ENCODE data around the gene RSRC2.
A peak's percentile ranks its signal among the peaks of the same experiment; 100 is the strongest.
"Not testable (repeated sequence)": the region's sequence is repeated elsewhere in the genome, so short reads cannot be mapped to it uniquely, and the experiment has no call there.

RSRC2 gene

DNA sequence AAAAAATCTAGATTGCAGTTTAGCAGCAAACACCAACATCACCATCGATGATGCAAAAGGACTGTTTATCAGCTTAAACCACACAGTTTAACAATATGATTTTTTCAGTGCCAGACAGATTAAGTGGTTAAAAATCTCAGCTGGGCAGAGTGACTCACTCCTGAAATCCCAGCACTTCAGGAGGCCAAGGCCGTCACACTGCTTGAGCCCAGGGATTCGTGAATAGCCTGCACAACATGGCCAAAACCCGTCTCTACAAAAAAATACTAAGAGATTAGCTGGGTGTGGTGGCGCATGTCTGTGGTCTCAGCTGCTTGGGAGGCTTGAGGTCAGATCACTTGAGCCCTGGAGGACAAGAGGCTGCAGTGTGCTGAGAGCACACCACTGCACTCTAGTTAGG lies 8.9 kb downstream of the RSRC2 start:
- no peak for DNase-seq

DNA sequence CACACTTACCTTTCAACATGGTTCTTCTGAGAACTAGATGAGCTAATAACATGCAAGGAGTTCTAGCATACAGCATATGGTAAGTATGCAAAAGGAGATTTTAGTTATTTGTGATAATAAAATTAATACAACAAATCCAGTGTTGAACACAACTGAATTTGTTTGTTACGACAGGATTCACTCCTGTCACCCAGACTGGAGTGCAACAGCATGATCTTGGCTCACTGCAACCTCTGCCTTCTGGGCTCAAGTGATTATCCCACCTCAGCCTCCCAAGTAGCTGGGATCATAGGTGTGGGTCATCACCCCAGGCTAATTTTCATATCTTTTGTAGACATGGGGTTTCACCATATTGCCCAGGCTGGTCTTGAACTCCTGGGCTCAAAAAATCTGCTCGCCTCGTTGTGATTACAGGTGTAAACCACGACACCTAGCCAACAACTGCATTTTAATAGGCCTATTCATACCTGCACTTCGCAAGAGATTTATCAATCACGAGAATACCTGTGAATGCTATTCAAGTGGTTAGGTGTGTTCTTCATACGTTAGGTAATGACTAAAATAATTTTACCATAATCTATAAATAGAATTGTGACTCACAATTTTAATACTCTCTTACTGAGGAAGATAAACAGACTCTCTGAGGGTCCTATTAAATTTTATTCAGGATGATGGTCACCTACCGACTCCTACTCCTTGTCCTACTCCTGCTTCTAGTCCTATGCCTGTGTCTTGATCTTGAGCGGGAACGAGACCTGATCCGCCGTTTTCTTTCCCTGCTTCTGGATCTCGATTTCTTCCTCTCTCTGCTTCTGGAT lies 10.0 kb downstream of the RSRC2 start:
- no peak for DNase-seq

DNA sequence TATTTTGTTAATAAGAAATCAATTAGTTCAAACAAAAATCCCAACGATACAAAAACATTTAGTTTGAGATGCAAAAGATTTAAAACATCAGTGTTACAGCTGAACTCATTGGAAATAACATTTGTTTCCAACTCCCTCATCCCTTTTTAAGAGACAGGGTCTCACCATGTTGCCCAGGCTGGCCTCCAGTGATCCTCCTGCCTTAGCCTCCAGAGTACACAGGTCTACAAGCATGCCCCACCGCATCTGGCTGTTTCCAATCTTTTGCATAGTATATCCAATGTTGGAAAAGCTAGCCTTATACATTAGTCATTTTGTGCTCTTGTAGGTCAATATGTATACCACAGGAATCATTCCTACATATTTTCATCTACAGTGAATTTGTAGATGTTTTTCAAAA lies 11.5 kb downstream of the RSRC2 start:
- DNase-seq, result no peak

DNA sequence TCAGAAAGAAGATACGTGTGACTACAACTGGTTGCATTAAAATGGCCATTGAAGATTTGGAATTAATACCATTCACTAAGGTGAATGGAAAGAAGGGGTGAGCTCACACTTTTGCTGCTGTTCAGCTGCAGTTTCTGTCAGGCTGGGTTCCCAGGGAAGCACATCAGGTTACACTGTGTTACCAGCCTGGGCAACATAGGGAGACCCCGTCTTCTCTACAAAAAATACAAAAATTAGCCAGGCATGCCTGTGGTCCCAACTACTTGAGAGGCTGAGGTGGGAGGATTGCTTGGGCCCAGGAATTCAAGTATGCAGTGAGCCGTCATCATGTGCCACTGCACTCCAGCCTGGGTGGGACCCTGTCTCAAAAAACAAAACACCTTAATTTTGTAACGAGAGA lies 13.1 kb downstream of the RSRC2 start:
- no peak for DNase-seq

GRCh38 chr12:122513028-122513427 lies 13.7 kb downstream of the RSRC2 start:
- DNase-seq, result not testable (repeated sequence)

DNA sequence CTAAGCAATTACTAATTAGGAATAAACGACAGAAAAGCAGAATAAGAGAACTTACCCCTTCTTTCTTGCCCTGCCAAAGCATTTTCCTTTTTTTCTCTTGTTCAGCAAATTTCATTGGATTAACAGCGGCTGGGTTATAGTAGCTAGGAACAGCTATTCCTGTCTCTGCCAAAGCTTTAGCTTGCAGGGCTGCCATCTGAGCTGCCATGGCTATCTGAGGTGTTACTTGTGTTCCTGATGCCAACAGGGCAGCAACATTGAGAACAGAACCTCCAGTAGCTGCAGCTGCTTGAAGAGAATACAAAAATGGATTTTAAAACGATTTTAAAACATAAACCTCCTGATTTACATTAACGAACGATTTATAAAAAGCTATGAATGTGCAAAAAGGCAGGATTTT lies 18.6 kb downstream of the RSRC2 start:
- DNase-seq, result no peak

DNA sequence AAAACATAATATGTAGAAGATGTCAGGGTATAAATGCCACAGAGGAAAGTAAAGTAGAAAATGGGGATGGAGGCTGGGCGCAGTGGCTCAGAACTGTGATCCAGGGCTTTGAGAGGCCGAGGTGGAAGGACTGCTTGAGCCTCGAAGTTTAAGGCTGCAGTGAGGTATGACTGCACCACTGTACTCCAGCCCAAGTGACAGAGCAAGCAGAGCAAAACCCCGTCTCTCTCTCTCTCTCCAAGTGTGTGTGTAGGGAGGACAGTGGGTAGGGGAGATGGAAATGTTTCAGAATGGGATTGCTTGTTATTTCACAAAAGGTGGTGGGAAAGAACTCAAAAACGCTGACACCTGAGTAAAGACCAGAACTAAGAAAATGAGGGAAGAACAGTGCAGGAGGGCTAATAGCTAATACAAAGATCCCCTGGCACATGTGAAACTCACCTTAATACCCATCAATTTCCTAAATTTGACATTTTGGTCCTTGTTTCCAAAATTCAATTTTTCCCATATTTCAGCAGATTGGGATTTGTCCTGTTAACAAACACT lies 20.3 kb downstream of the RSRC2 start:
- no peak for DNase-seq

DNA sequence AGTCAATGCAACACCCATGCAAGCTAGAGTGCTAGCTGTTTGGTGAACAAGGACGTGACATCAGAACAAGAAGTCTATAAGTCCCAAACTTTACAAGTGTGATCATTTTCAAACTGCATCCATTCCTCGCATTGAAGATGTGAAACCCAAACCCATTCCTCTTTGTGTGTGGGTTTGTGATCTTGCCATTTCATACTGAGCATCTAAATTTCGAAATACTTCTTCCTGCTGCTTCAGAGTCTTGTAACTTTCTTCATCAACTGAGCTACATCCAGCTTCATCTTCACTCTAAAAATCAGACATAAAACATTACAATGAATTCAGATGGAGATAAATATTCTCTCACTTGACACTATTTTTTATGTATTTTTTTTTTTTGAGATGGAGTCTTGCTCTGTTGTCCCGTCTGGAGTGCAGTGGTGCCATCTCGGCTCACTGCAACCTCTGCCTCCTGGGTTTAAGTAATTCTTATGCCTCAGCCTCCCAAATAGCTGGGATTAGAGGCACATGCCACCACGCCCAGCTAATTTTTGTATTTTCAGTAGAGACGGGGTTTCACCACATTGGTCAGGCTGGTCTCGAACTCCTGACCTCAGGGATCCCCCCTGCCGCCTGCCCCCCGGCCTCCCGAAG lies 21.2 kb downstream of the RSRC2 start:
- no peak for DNase-seq

GRCh38 chr12:122503783-122504590 lies 22.7 kb downstream of the RSRC2 start:
- no peak for DNase-seq

GRCh38 chr12:122503147-122503751 lies 23.5 kb downstream of the RSRC2 start:
- DNase-seq, result no peak

- DNase-seq, result no peak
Measured at GRCh38 chr12:122501489-122501989, 25.2 kb downstream of the RSRC2 start.

- peak; percentile 97 for DNase-seq
Measured at GRCh38 chr12:122500685-122501488, 25.8 kb downstream of the RSRC2 start, which contains the start of gene ZCCHC8. ZCCHC8 (minus strand) TSS chr12:122500932; CDS start chr12:122500840, 92 bp downstream.

- peak; percentile 56 for DNase-seq
Measured at GRCh38 chr12:122499991-122500684, 26.6 kb downstream of the RSRC2 start.

GRCh38 chr12:122495258-122495657 lies 31.5 kb downstream of the RSRC2 start:
- DNase-seq, result no peak

GRCh38 chr12:122493222-122493621 lies 33.5 kb downstream of the RSRC2 start:
- not testable (repeated sequence) for DNase-seq

DNA sequence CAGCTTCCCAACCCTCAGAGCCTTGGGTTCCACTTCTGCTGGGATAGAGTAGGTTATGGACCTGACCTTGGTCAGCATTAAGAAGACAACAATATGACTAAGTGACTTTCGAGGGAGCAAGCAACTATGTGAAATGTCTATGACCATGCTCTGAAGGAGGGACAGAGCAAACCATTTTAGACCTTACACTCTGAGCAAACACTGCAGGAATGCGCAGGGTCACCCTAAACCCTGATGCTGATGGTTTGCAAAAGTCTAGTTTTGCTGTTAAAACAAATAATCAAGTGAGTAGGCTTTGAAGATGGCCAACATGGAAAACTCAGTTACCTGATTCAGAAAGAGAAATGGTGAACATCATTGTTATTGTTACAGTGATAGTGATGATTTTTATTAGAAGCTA lies 34.7 kb downstream of the RSRC2 start:
- no peak for DNase-seq

DNA sequence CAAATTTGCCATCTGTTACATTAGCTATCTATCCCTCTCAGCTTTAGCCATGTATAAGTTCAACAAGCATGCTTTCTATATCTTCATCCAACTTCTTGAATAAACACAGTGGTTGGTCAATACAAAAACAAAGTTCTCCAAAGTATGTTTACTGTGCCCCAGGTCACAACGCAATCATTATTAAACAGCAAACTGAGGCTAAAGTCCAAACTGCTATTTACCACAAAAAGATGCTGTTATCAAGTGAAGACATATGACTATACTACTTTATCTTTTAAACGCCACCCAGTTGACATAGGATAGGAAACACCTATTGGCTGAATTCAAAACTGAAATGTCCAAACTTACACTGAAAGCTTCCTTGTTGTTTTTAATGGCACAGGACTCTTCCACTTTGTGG lies 37.7 kb downstream of the RSRC2 start:
- DNase-seq, result no peak

DNA sequence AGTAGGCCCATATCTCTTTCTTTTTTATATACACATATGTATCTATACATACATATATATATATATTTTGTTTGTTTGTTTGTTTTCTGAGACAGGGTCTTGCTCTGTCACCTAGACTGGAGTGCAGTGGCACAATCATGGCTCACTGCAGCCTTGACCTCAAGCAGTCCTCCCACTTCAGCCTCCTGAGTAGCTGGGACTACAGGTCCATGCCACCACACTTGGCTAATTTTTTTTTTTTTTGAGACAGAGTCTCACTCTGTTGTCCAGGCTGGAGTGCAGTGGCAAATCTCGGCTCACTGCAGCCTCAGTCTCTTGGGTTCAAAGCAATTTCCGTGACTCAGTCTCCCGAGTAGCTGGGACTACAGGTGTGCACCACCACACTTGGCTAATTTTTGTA lies 38.9 kb downstream of the RSRC2 start:
- not testable (repeated sequence) for DNase-seq

- DNase-seq, result no peak
Measured at GRCh38 chr12:122486805-122487426, 39.8 kb downstream of the RSRC2 start.

DNA sequence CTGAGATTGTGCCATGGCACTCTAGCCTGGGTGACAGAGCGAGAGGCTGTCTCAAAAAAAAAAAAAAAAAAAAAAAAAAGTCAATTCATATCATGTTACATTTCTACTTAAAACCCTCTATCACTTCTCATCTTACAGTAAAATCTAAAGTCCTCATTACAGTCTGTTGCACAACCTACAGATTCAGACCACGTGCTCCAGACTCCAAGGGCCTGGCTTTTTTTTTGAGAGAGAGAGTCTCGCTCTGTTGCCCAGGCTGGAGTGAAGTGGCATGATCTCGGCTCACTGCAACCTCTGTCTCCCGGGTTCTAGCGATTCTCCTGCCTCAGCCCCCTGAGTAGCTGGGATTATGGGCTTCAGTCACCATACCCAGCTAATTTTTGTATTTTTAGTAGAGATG lies 40.4 kb downstream of the RSRC2 start:
- not testable (repeated sequence) for DNase-seq

- not testable (repeated sequence) for DNase-seq
Measured at GRCh38 chr12:122484385-122484784, 42.4 kb downstream of the RSRC2 start.

Data from CD4-positive, alpha-beta T cell treated with Interleukin-21 for 1 hour (primary cell).